SH-SY5Y (cell line): Measurements from ENCODE around the gene MRPS22.

ENCODE experiments used
- GATA2 ChIP-seq: IDR thresholded peaks from 2 replicates; pipeline ENCODE4 v1.6.1; 2011; ENCODE audit warnings: mild to moderate bottlenecking, low read depth, low read length
- GATA3 ChIP-seq: IDR thresholded peaks from 2 replicates; pipeline ENCODE4 v1.6.1; 2011; ENCODE audit warnings: low read depth, mild to moderate bottlenecking, low read length, moderate library complexity

GRCh38 chr3:139361276-139361675 is 17.5 kb downstream of the MRPS22 start:
- TF ChIP-seq GATA3 (no peak), GATA2 (no peak)
